Inflammatory macrophage treated with lipopolysaccharide for 1 hour (primary cell): ENCODE results near the gene CAB39.

Experiments used
- DNase-seq, 2 donors: peaks; one replicate each; pipeline ENCODE4 v3.0.0-alpha.2; 2020 to 2022

The CAB39 gene

GRCh38 chr2:230758566-230759480 lies 46.2 kb downstream of the CAB39 start:
- DNase-seq, result peak; percentile 85 to 86

DNA sequence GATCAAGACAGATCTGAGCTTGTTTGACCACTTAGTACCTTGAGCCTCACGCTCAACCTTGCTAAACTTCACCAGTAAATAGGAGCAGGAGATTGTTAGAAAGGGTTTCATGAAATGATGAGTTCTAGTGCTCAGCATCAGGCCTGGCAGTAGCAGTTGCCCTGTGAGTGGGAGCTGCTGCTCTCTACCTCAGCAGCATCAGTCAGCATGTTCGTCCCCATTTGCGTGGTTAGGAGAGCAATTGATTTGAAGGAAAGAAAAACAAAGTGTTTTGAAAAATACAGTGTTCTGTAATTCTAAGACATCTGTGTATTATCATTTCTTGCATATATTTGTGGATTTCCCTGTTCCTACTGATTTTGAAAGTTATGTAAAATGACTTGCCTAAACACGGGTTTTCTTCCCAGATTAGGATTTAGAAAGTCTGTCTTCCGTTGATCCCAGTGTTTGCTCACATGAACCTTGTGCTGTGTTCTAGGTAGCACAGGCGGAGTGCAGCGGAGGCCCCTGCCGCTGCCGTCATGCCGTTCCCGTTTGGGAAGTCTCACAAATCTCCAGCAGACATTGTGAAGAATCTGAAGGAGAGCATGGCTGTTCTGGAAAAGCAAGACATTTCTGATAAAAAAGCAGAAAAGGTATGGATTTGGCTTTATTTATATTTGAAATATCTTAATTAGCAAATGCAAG lies 47.0 kb downstream of the CAB39 start:
- DNase-seq, result peak; percentile 34 to 60

DNA sequence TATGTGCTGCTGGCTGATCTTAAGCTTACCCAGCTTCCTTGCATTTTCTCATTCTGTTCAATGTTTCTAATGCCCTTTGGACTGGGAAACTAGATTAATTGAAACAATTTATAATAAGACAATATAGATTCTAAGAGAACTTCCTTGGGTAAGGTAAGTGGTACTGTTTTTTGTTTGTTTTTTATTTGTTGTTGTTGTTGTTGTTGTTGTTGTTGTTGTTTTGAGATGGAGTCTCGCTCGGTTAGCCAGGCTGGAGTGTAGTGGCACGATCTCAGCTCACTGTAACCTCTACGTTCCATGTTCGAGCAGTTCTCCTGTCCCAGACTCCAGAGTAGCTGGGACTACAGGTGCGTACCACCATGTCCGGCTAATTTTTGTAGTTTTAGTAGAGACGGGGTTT lies 49.1 kb downstream of the CAB39 start:
- DNase-seq, result no peak

GRCh38 chr2:230762317-230762896 lies 49.8 kb downstream of the CAB39 start:
- no peak for DNase-seq

DNA sequence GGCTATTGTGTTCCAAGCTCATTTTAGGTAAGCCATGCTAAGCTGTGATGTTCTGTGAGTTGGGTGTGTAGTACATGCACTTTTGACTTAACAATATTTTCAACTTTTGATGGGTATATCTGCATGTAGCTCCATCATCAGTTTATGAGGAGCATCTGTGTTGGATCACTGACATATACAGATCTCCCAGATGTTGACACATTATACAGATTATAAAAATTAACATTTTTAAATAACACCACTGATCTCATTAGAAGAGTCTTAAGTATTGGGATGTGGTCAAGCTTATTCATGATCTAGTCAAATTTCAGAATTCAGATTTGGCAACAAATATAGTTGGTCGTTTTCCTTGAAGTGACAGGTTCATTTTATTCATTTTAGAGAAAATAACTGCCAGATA lies 51.7 kb downstream of the CAB39 start:
- DNase-seq, result no peak

- peak; percentile 75 to 78 for DNase-seq
Measured at GRCh38 chr2:230765611-230766300, 53.1 kb downstream of the CAB39 start.

- no peak for DNase-seq
Measured at GRCh38 chr2:230767862-230768388, 55.3 kb downstream of the CAB39 start.

DNA sequence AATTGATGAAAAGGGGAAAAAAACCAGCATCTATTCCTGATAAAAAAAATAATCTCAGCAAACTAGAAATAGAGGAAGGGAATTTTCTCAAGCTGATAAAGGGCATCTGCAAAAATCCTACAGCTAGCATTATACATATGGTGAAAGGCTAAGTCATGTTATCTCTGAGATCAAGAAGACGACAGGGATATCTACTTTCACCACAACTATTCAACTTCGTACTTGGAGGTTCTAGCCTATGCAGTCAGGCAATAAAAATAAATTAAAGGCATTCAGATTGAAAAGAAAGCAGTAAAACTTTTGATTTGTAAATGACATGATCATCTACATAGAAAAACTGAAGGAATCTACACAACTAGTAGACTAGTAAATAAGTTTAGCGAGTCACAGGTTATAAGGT lies 58.2 kb downstream of the CAB39 start:
- no peak for DNase-seq

DNA sequence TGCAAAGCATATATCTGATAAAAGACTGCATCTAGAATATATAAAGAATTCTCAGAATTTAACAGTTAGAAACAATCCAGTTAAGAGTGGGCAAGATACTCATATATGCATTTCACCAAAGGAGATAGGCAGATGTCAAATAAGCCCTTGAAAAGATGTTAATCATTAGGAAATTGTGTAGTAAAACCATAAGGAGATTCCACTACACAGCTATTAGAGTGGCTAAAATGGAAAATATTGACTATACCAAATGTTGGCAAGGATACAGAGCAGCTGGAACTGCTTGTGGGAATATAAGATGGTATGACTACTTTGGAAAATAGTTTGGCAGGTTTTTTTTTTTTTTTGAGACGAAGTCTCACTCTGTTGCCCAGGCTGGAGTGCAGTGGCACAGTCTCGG lies 59.5 kb downstream of the CAB39 start:
- DNase-seq, result no peak

GRCh38 chr2:230773039-230773773 lies 60.6 kb downstream of the CAB39 start:
- DNase-seq, result no peak

DNA sequence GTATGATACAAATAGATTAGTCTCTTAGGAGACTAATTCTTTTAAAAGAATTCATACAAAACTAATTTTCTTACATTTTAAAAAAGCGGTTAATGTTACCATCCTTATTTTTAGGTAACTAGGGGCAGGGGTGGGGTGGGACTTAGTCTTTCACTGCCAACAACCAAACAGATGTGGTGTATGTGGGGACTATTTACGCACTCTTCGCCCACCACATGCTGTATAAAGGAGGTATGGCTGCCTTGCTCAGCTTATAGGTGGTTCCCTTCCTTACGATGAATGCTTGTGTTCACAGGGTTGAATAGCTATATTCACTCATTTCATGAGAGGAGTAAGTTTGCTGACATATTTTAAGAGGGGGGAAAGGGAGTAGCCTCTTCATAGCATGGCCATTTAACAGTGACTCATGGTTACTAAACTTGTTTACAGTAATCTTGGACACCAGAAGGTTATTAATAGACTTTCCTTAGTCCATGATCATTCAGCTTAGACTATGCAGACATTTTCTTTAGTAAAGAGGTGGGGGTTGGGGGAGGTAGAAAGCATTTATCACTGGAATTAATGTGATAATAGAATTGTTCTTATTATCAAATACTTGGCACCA lies 61.8 kb downstream of the CAB39 start:
- no peak for DNase-seq

- no peak for DNase-seq
Measured at GRCh38 chr2:230775737-230776136, 63.1 kb downstream of the CAB39 start.

DNA sequence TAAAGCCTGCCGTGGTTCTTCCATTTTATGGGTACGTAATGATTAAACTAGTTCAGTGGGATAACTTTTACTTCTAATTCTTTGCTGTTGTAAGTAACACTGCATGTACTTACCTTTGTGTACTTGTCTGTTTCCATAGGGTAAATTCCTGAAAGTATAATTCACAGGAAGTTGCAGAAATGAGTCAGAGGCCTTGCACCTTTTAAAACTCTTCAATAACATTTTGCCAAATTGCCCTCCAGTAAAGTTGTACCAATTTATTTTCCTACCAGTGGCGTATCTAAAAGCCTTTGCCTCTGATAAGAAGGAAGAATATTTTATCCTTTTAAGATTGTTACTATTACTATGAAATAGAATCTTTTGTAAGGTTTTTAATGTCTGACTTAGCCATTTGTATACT lies 65.1 kb downstream of the CAB39 start:
- DNase-seq, result no peak

GRCh38 chr2:230778350-230779063 lies 65.9 kb downstream of the CAB39 start:
- no peak for DNase-seq

DNA sequence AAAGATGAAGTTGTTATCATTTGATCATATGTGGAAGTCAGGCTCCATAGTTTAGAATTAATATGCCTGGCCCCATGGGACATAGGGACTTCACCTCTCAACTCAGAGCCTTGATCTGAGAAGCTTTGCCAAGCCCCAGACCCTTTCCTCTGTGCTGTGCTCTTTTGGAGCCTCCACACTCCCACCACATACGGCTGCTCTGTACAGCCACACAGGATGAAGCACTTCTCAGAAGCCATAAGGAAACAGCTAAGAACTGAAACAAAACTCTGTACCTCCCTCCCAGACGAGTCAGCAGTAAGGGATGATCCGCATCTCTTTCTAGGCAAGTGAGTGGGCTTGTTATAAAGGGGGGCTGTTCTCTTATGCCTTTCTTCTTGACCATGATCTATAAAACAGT lies 66.5 kb downstream of the CAB39 start:
- no peak for DNase-seq

DNA sequence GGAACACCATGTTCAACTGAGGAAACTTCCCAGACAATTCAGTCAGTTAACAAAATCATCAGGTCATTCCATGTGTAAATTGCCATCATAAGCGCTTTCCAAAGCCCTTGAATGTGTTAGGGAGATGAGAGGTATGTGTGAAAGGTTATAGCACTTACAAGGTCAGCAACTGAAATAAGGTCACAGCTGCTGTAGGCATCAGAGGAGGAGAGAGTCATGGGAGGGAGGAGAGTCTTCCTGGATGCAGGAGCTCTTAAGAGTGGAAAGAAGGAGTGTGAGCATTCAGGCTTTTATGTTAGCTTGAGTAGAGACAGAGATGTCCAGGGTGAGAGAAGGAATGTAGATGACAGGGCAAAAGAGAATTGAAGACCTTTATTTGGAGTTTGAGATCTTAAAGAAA lies 67.0 kb downstream of the CAB39 start:
- DNase-seq, result no peak

DNA sequence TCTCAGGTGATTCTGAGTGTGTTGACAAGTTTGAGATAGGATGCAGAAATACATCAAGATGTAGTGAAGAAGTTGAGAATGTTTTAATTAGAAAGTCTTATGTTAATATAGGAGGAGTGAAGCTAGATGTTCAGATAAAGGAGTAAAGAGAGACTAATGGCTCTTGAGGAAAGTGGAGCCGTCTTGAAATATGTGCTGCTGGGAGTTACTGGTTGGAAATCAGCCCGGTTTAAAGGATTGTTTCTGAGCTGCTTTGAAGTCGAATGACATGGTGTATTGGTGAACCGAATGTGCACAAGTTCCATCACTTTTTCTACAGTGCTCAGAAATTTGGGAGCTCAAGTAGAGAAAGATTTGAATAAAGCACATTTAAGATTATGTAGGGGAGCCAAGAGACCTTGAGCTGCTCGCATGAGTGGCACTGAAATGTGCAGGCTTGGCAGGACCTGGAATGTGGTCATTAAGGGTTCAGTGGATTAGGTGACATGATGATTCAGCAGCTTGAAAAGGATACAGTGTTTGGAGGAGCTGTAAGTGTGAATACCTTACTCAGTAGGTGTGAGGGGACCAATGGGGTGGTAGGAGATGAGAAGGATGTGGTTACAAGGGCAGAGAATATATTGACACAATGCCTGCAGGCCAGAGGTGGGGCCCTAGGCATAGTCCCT lies 68.6 kb downstream of the CAB39 start:
- DNase-seq, result no peak

GRCh38 chr2:230783101-230783500 lies 70.5 kb downstream of the CAB39 start:
- no peak for DNase-seq

DNA sequence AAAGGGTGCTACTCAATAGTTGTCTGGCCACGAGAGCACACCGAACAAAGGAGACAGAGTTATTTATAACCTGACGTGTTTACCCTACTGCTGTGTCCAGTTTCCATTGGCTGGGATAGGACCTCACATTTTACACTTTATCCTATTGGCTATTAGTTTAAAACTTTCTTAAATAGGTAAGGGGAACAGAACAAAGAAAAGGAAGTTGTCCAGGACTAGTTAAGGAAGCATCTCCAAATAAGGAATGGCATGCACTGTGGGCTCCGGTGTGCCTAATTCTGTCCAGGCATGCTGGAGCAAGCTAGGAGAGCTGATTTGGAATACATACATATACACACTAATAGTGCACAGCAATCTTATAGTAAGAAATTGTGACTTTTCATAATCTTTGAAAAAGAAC lies 72.2 kb downstream of the CAB39 start:
- DNase-seq, result no peak

- DNase-seq, result no peak
Measured at GRCh38 chr2:230785346-230785745, 72.7 kb downstream of the CAB39 start.

DNA sequence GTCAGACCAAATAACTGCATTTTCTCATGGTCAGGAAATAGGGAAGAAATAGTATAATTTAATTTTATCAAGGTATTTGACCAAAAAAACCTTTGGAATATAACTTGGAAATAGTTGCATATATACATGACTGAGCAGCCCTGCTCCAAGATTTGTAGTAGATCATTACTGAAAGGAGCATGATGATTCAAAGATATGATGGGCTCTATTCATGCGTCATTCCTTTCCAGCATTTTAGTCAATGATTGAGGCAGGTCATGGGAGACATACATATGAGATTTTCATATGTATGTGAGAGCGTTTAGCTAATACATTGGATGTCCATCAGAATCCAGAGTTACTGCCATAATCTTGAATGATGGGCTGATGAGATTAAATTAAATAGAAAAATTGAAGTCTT lies 74.5 kb downstream of the CAB39 start:
- no peak for DNase-seq
